AG08396 (cell line): Measurements from ENCODE around the gene STPG3.
A peak's percentile ranks its signal among the peaks of the same experiment; 100 is the strongest.

ENCODE experiments used
- DNase-seq: peaks from one replicate; pipeline ENCODE4 v3.0.0; 2012; ENCODE audit warnings: low spot score, mixed read lengths

The STPG3 gene

DNA sequence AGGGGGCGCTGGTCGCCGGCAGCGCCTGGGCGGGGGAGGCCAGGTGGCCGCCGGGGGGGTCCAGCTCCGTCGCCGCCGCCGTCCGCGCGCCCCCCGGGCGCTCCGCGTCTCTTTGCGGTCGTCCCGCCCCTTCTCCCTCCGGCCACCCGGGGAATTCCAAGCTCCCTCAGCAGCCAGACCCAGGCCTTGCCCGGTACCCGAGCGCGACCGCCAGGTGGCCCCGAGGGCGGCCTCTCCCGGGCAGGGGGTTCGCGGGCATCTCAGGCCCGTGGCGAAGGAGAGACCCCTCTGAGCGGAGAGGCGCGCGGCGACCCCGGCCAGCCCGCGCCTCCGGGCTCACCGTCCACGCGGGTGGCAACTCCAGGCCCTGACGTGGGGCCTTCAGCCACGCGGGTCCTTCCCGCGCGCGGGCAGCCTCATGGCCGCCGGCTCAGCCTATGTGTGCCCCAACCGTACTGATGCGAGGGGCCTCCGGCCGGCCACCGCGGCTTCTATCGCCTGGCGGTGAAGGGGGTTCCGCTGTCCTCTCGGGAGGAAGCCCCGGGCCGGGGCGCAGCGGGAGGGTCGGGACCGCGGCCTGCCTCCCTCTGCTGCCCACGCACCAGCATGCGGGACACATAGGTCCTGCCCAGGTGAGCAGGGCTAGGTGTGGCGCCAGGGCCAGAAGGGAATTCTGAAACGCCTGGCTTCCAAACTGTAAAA, 51.5 kb downstream of the STPG3 start:
- DNase-seq: peak; percentile 88
